ENCODE measurements around the gene CTRL. TPM values are rescaled to one million over a fixed set of nuclear protein-coding genes. Genes with fewer than 3 reads are reported as not detected.

The CTRL gene
- total and polyA plus RNA-seq, 2 donors (not counting 3 experiments of a cell fraction or from before 2014, with no cell fraction given), result 1.0 to 1.1 TPM

GRCh38 chr16:67924140-67924906, 7.3 kb downstream of the CTRL start:
- Histone ChIP-seq H3K4me2 (ENCODE audit: insufficient read depth, low read length) (no peak overlapping the region), H4K20me1 (replicated peaks; ENCODE audit: control insufficient read depth, extremely low read depth, insufficient read depth, low read length) (no peaks in the 10 kb centered on the region), H3K27me3 (ENCODE audit: control insufficient read depth in 2 of 2, insufficient read depth in 2 of 2, low read length in 2 of 2) (no peaks in the 10 kb centered on the region), H3K27ac (ENCODE audit: insufficient read depth, low read depth, low read length) (no peak overlapping the region), H2AFZ (ENCODE audit: low read depth, low read length) (no peak overlapping the region), H3K36me3 (ENCODE audit: control insufficient read depth in 2 of 2, extremely low read depth in 1 of 2, insufficient read depth in 2 of 2, low read length in 2 of 2) (peaks cover 0 to 24% of the 10 kb centered on the region in 2 experiments), H3K4me3 (replicated peaks in 1 of 3; ENCODE audit: insufficient read depth in 1 of 3, low read depth in 1 of 3, low read length in 3 of 3) (no peak overlapping the region), H3K9me1 (replicated peaks; ENCODE audit: control insufficient read depth, extremely low read depth, insufficient read depth, low read length) (no peaks in the 10 kb centered on the region), H3K79me2 (ENCODE audit: control insufficient read depth, insufficient read depth, low read length) (no peaks in the 10 kb centered on the region), H3K4me1 (ENCODE audit: control insufficient read depth, extremely low read depth, insufficient read depth, low read length) (peaks cover 10% of the 10 kb centered on the region), H3K9me3 (replicated peaks; ENCODE audit: control insufficient read depth, insufficient read depth, low read length) (no peaks in the 10 kb centered on the region), H3K9ac (replicated peaks; ENCODE audit: extremely low read depth, insufficient read depth, low read length) (no peak overlapping the region)
- FAIRE-seq (no peak), DNase-seq (ENCODE audit: low read depth, low spot score) (no peak)
- intact Hi-C loops (cut with micrococcal nuclease), result loop anchor here (10.0 kb wide), 1 partner anchor 400 kb away; the partner anchor contains the start of gene RIPOR1
- ChIA-PET CTCF (interaction anchor here (0.9 to 6.1 kb wide), 7 partner anchors 10 to 403 kb away, joined by 3 to 106 read pairs (median 11); partner anchors contain the start of genes NRN1L and PSKH1), POLR2A (interaction anchor here (0.8 kb wide), 1 partner anchor 10 kb away, joined by 5 read pairs; no protein-coding TSS in a partner anchor)
- dilution Hi-C loops (cut with MboI; ENCODE audit: extremely low pct_ligation_motif_present, low sequenced_read_pairs), result loop anchor here (25.0 kb wide), 1 partner anchor 237 kb away; no protein-coding TSS in a partner anchor
- TF ChIP-seq GATA2 (IDR thresholded peaks at IDR 0.05; ENCODE audit: insufficient read depth, insufficient read length, low read depth, low read length), result no peak
- no peak for TF ChIP-seq CTCF (IDR thresholded peaks at IDR 0.05; ENCODE audit: extremely low read depth in 1 of 2, insufficient read depth in 1 of 2, low read depth in 1 of 2, low read length in 2 of 2)
- no peak for TF ChIP-seq MYC (IDR thresholded peaks at IDR 0.05; ENCODE audit: low read depth, low read length)
- no peak for TF ChIP-seq MAX (IDR thresholded peaks at IDR 0.05; ENCODE audit: insufficient read depth, insufficient read length)
- TF ChIP-seq EZH2 (IDR thresholded peaks at IDR 0.05; ENCODE audit: borderline replicate concordance, low read depth, low read length, severe bottlenecking), result no peak
- TF ChIP-seq FOS (IDR thresholded peaks at IDR 0.05; ENCODE audit: borderline replicate concordance, insufficient read depth, low read length), result no peak
- no peak for TF ChIP-seq POLR2AphosphoS5 (IDR thresholded peaks at IDR 0.05; ENCODE audit: insufficient read depth, low read depth, low read length)
- TF ChIP-seq POLR2A (IDR thresholded peaks at IDR 0.05; ENCODE audit: low read depth, low read length), result no peak
- TF ChIP-seq JUN (IDR thresholded peaks at IDR 0.05; ENCODE audit: borderline replicate concordance, insufficient read depth, insufficient read length, low read depth), result no peak
- no TSS peak for BruUV-seq (replicated peaks)

All from endothelial cell of umbilical vein (primary cell).